ENCODE data around the gene SEL1L2. TPM values are rescaled to one million over a fixed set of nuclear protein-coding genes. Genes with fewer than 3 reads are reported as not detected.

The SEL1L2 gene
- total RNA-seq, 1 experiment from 2014 or later = not detected

DNA sequence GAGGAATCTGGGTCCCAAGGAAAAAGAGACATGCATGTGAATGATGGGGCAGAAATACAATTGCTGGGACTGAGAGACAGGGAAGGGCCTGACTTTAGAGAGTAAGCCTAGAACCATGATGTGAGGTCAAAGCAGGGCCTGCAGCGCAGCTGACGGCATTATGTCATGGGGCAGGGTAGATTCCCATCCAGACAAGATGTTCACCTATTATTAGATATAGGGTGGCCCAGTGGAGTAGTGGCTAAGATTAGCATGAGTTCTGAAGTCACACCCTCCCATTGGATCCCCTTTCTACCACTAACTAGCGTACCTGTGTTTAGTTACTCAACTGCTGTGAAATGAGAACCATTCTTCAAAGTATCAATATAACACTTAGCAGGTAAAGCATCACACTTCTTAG lies 166.0 kb downstream of the SEL1L2 start (continued):
- TF ChIP-seq, protein P1, sequence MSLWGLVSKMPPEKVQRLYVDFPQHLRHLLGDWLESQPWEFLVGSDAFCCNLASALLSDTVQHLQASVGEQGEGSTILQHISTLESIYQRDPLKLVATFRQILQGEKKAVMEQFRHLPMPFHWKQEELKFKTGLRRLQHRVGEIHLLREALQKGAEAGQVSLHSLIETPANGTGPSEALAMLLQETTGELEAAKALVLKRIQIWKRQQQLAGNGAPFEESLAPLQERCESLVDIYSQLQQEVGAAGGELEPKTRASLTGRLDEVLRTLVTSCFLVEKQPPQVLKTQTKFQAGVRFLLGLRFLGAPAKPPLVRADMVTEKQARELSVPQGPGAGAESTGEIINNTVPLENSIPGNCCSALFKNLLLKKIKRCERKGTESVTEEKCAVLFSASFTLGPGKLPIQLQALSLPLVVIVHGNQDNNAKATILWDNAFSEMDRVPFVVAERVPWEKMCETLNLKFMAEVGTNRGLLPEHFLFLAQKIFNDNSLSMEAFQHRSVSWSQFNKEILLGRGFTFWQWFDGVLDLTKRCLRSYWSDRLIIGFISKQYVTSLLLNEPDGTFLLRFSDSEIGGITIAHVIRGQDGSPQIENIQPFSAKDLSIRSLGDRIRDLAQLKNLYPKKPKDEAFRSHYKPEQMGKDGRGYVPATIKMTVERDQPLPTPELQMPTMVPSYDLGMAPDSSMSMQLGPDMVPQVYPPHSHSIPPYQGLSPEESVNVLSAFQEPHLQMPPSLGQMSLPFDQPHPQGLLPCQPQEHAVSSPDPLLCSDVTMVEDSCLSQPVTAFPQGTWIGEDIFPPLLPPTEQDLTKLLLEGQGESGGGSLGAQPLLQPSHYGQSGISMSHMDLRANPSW (CRISPR knock-in tag; conservative IDR thresholded peaks at IDR 0.05; ENCODE audit: low read depth) = no peak
- TF ChIP-seq NFYB (CRISPR knock-in tag; conservative IDR thresholded peaks at IDR 0.05; ENCODE audit: low read depth) (no peak), GRHL2 (CRISPR knock-in tag; IDR thresholded peaks at IDR 0.05; ENCODE audit: insufficient replicate concordance, severe bottlenecking) (no peak), ZNF416 (CRISPR knock-in tag; IDR thresholded peaks at IDR 0.05) (no peak), KAT7 (CRISPR knock-in tag; IDR thresholded peaks at IDR 0.05; ENCODE audit: borderline replicate concordance) (no peak), ZNF423 (CRISPR knock-in tag; IDR thresholded peaks at IDR 0.05) (no peak)
- TF ChIP-seq, protein P2, sequence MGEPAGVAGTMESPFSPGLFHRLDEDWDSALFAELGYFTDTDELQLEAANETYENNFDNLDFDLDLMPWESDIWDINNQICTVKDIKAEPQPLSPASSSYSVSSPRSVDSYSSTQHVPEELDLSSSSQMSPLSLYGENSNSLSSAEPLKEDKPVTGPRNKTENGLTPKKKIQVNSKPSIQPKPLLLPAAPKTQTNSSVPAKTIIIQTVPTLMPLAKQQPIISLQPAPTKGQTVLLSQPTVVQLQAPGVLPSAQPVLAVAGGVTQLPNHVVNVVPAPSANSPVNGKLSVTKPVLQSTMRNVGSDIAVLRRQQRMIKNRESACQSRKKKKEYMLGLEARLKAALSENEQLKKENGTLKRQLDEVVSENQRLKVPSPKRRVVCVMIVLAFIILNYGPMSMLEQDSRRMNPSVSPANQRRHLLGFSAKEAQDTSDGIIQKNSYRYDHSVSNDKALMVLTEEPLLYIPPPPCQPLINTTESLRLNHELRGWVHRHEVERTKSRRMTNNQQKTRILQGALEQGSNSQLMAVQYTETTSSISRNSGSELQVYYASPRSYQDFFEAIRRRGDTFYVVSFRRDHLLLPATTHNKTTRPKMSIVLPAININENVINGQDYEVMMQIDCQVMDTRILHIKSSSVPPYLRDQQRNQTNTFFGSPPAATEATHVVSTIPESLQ (CRISPR knock-in tag; IDR thresholded peaks at IDR 0.05) = no peak
- TF ChIP-seq, protein P3, sequence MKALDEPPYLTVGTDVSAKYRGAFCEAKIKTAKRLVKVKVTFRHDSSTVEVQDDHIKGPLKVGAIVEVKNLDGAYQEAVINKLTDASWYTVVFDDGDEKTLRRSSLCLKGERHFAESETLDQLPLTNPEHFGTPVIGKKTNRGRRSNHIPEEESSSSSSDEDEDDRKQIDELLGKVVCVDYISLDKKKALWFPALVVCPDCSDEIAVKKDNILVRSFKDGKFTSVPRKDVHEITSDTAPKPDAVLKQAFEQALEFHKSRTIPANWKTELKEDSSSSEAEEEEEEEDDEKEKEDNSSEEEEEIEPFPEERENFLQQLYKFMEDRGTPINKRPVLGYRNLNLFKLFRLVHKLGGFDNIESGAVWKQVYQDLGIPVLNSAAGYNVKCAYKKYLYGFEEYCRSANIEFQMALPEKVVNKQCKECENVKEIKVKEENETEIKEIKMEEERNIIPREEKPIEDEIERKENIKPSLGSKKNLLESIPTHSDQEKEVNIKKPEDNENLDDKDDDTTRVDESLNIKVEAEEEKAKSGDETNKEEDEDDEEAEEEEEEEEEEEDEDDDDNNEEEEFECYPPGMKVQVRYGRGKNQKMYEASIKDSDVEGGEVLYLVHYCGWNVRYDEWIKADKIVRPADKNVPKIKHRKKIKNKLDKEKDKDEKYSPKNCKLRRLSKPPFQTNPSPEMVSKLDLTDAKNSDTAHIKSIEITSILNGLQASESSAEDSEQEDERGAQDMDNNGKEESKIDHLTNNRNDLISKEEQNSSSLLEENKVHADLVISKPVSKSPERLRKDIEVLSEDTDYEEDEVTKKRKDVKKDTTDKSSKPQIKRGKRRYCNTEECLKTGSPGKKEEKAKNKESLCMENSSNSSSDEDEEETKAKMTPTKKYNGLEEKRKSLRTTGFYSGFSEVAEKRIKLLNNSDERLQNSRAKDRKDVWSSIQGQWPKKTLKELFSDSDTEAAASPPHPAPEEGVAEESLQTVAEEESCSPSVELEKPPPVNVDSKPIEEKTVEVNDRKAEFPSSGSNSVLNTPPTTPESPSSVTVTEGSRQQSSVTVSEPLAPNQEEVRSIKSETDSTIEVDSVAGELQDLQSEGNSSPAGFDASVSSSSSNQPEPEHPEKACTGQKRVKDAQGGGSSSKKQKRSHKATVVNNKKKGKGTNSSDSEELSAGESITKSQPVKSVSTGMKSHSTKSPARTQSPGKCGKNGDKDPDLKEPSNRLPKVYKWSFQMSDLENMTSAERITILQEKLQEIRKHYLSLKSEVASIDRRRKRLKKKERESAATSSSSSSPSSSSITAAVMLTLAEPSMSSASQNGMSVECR (CRISPR knock-in tag; IDR thresholded peaks at IDR 0.05; ENCODE audit: borderline replicate concordance) = no peak
- TF ChIP-seq, protein P4, sequence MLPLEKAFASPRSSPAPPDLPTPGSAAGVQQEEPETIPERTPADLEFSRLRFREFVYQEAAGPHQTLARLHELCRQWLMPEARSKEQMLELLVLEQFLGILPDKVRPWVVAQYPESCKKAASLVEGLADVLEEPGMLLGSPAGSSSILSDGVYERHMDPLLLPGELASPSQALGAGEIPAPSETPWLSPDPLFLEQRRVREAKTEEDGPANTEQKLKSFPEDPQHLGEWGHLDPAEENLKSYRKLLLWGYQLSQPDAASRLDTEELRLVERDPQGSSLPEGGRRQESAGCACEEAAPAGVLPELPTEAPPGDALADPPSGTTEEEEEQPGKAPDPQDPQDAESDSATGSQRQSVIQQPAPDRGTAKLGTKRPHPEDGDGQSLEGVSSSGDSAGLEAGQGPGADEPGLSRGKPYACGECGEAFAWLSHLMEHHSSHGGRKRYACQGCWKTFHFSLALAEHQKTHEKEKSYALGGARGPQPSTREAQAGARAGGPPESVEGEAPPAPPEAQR (CRISPR knock-in tag; IDR thresholded peaks at IDR 0.05) = no peak
- TF ChIP-seq, protein P5, sequence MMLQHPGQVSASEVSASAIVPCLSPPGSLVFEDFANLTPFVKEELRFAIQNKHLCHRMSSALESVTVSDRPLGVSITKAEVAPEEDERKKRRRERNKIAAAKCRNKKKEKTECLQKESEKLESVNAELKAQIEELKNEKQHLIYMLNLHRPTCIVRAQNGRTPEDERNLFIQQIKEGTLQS (CRISPR knock-in tag; conservative IDR thresholded peaks at IDR 0.05) = no peak

DNA sequence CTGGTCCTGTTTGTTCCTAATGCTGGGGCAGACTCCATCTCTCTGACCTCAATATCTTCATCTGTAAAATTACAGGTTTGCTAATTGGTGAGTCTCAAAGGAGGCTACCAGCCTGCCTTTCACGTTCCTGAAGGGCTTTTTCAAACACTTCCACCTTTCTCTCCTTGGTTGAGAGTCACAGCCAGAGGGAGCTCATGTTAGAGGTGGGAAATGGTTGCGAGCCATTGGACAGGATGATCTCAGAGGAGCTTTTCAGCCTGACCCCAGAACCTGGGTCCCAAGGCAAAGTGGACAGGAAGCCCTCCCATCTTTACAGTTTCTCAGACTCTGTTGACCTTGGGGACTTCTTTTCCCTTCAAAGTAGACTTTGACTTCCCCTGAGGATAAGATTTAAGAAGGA lies 168.0 kb downstream of the SEL1L2 start:
- POLR2A ChIA-PET = no interaction called here
- H3K4me1 Mint-ChIP-seq = peaks cover 5% of the 10 kb centered on the region
- ATAC-seq = peak; percentile 70
- no peak for TF ChIP-seq CBFB (CRISPR knock-in tag; IDR thresholded peaks at IDR 0.05; ENCODE audit: low read depth)
- no peak for TF ChIP-seq ZNF317 (CRISPR knock-in tag; IDR thresholded peaks at IDR 0.05; ENCODE audit: borderline replicate concordance, low read depth)
- TF ChIP-seq, protein P6, sequence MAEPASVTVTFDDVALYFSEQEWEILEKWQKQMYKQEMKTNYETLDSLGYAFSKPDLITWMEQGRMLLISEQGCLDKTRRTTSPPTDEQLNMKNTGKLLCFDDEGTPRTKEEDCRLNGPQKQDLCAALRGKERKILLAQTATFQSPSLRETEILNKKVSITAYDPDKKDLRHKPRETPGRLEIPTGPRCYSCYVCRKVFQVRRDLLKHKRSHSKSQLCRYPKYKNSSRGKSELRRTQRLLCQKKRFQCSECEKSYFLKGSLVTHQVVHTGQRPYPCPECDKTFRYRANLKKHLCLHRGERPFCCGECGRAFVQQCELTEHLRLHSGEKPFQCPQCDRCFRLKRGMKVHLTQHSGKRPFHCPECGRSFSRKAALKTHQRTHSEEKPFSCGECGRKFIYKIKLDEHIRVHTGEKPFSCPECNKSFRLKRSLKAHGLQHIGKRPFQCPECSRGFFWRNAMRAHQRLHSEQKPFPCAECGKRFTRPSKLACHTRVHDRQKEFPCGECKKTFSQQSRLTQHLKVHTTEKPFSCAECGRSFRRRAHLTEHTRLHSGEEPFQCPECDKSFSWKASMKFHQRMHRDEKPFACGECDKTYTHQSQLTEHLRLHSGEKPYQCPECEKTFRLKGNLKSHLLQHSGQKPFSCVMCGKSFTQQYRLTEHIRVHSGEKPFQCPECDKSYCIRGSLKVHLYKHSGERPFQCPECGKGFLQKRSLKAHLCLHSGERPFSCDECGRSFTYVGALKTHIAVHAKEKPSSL (CRISPR knock-in tag; conservative IDR thresholded peaks at IDR 0.05) = no peak
- TF ChIP-seq ETV6 (CRISPR knock-in tag; IDR thresholded peaks at IDR 0.05) = no peak
- TF ChIP-seq, protein P7, sequence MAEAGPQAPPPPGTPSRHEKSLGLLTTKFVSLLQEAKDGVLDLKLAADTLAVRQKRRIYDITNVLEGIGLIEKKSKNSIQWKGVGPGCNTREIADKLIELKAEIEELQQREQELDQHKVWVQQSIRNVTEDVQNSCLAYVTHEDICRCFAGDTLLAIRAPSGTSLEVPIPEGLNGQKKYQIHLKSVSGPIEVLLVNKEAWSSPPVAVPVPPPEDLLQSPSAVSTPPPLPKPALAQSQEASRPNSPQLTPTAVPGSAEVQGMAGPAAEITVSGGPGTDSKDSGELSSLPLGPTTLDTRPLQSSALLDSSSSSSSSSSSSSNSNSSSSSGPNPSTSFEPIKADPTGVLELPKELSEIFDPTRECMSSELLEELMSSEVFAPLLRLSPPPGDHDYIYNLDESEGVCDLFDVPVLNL (CRISPR knock-in tag; IDR thresholded peaks at IDR 0.05; ENCODE audit: borderline replicate concordance, low read depth) = no peak
- TF ChIP-seq EMX1 (CRISPR knock-in tag; IDR thresholded peaks at IDR 0.05) = no peak
- TF ChIP-seq JUN (CRISPR knock-in tag; IDR thresholded peaks at IDR 0.05) = no peak
- no peak for TF ChIP-seq MYBL2 (CRISPR knock-in tag; IDR thresholded peaks at IDR 0.05)
- no peak for TF ChIP-seq FOXJ3 (CRISPR knock-in tag; IDR thresholded peaks at IDR 0.05; ENCODE audit: borderline replicate concordance)

More for the DNA sequence above, 168.0 kb downstream of the SEL1L2 start:
- Mint-ChIP-seq H3K36me3 (peaks cover 3% of the 10 kb centered on the region), H3K27me3 (ENCODE audit: low read depth) (no peaks in the 10 kb centered on the region), H3K27ac (no peak overlapping the region), H3K9me3 (no peaks in the 10 kb centered on the region), H3K4me3 (no peak overlapping the region)
- peak; percentile 19 for DNase-seq (ENCODE audit: low spot score)
- CTCF ChIA-PET = interaction anchor here (0.6 to 2.3 kb wide), 9 partner anchors 52 to 276 kb away, joined by 3 to 24 read pairs (median 4); partner anchors contain the start of genes MACROD2 and SEL1L2

Measured in WTC11 (cell line).